ENCODE measurements around the gene CEACAM18. TPM values are rescaled to one million over a fixed set of nuclear protein-coding genes. Genes with fewer than 3 reads are reported as not detected.
A peak's percentile ranks its signal among the peaks of the same experiment; 100 is the strongest.

Gene CEACAM18
- total RNA-seq, 4 donors from 2014 or later = 2.4 to 4.4 (median 2.5) TPM

DNA sequence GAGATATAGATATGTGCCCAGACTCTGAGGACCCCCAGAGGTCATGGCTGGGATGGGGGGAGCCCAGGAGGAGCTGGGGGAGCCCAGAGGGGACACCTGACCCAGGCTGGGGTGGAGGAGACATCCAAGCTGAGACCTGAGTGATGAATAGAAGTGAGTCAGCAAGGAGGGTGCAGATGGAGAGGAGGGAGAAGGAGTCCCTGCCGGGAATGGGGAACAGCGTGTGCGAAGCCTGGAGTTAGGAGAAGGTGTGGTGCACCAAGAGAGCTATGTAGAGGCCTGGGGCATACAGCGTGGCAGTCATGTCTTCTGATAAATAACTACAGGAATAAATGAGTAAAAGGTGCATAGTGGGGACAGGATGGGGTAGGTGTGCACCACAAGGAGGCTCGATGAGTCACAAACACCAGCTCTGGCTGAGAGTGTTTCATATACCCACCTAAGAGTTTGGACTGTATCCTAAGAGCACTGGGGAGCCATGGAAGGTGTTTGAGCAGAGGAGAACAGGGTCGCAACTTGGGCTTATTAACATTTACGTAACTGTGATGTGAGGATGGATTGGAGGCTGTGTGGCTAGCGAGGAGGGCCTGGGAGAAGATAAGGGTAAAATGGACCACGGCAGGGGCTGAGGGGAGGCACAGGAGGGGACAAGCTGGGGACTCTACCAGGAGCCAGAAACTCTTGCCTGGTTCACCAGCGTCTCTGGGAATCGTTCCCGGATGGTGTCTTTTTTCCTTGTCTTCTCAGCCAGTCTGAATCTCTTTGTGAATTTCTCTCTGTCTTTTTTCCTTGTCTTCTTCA, 1.4 kb downstream of the CEACAM18 start:
- no peaks in the 10 kb centered on the region for H3K27me3 ChIP-seq
- DNase-seq = peak in 1 of 3 donors; percentile 36
- TF ChIP-seq, protein P1, sequence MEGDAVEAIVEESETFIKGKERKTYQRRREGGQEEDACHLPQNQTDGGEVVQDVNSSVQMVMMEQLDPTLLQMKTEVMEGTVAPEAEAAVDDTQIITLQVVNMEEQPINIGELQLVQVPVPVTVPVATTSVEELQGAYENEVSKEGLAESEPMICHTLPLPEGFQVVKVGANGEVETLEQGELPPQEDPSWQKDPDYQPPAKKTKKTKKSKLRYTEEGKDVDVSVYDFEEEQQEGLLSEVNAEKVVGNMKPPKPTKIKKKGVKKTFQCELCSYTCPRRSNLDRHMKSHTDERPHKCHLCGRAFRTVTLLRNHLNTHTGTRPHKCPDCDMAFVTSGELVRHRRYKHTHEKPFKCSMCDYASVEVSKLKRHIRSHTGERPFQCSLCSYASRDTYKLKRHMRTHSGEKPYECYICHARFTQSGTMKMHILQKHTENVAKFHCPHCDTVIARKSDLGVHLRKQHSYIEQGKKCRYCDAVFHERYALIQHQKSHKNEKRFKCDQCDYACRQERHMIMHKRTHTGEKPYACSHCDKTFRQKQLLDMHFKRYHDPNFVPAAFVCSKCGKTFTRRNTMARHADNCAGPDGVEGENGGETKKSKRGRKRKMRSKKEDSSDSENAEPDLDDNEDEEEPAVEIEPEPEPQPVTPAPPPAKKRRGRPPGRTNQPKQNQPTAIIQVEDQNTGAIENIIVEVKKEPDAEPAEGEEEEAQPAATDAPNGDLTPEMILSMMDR (IDR thresholded peaks at IDR 0.05) = no peak
- no peak for TF ChIP-seq POLR2A (IDR thresholded peaks at IDR 0.05)
- H3K36me3 ChIP-seq = peaks cover 0 to 8% (median 0%) of the 10 kb centered on the region in 3 donors
- H3K4me3 ChIP-seq = peak overlapping the region in 2 of 4 donors; percentile 56
- H3K4me1 ChIP-seq = peaks cover 0 to 3% (median 0%) of the 10 kb centered on the region in 4 donors
- no peaks in the 10 kb centered on the region for H3K9me3 ChIP-seq
- H3K27ac ChIP-seq = peak overlapping the region in 2 of 4 donors; percentile 86 to 92

DNA sequence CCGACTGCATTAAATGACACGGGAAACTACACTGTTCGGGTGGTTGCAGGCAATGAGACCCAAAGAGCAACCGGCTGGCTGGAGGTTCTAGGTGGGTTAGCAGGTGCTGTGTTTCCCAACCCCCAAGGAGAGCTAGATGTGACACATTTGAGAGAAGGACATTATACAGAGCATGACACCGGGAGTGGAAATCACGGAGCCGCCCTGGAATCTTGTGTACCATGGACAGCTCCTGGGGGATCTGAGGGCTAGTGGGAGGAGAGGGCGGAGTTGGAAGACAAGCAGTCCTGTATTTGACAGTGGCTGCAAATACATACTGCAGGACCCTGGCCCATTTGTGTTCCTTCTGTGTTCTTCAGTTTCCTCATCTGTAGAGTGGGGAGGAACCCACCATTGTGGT, 2.3 kb downstream of the CEACAM18 start:
- Histone ChIP-seq H3K36me3 (peaks cover 0 to 8% (median 0%) of the 10 kb centered on the region in 3 donors), H3K9me3 (no peaks in the 10 kb centered on the region), H3K4me3 (peak overlapping the region in 2 of 4 donors; percentile 21 to 56), H3K27ac (no peak overlapping the region), H3K27me3 (no peaks in the 10 kb centered on the region), H3K4me1 (no peaks in the 10 kb centered on the region)
- no peak for TF ChIP-seq POLR2A (IDR thresholded peaks at IDR 0.05)
- TF ChIP-seq, protein P1 (IDR thresholded peaks at IDR 0.05) = no peak
- peak in 1 of 3 donors; percentile 51 for DNase-seq

DNA sequence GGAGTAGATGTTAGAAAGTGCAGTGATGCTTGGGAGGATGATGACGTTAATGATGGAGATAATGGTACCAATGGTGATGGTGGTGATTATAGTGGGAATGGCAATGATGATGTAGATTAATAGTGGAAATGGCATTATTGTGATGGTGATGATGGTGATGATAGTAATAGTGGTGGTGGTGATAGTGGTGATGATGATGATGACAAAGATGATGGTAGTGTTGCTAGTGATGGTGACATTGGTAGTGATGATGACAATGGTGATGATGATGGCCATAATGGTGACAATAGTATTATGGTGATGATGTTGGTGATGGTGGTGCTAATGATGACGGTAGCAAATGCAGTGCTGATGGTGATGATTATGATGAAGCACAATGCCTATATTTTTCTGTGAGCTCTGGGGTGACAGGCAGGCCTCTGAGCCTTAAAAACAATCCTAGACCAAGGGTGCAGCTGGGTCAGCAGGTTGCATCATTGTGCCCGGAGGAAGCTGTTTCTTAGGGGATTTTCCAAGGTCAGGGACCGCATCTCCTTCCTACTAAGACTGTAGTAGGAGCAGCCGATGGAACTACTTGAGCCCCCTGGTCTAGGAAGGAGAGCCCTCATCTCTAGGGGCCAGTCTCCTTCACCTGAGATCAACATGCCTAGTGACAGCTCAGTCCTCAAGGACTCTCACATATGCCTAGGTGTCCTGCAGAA, 7.8 kb downstream of the CEACAM18 start:
- no peak for DNase-seq
- no peaks in the 10 kb centered on the region for H3K9me3 ChIP-seq
- peaks cover 0 to 14% (median 0%) of the 10 kb centered on the region in 3 donors for H3K36me3 ChIP-seq
- H3K27ac ChIP-seq = no peak overlapping the region
- H3K27me3 ChIP-seq = no peaks in the 10 kb centered on the region
- H3K4me3 ChIP-seq = no peak overlapping the region
- TF ChIP-seq, protein P1 (IDR thresholded peaks at IDR 0.05) = no peak
- no peak for TF ChIP-seq POLR2A (IDR thresholded peaks at IDR 0.05)
- no peaks in the 10 kb centered on the region for H3K4me1 ChIP-seq

DNA sequence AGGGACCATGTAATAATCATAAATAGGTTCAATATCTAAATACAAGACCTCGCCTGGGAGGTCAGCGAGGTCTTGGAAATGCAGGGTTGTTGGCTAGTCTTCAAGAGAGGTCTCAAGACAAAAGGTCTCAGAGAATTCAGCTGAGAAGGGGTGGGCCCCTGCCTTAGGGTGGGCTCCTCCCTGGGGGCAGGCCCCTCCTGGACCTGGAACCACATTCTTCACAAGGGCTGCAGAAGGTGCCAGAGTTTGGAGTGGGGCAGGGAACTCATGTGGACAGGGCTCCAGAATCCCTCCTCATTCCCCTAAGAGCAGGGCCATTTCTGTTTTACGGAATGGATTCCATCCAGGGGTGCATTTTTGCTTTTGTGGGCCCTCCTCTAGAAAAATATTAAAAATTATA, 10.2 kb downstream of the CEACAM18 start:
- Histone ChIP-seq H3K27ac (no peak overlapping the region), H3K4me3 (no peak overlapping the region), H3K9me3 (no peaks in the 10 kb centered on the region), H3K4me1 (no peaks in the 10 kb centered on the region), H3K36me3 (peaks cover 0 to 11% (median 0%) of the 10 kb centered on the region in 3 donors), H3K27me3 (no peaks in the 10 kb centered on the region)
- DNase-seq = no peak
- TF ChIP-seq, protein P1 (IDR thresholded peaks at IDR 0.05) = no peak
- no peak for TF ChIP-seq POLR2A (IDR thresholded peaks at IDR 0.05)

DNA sequence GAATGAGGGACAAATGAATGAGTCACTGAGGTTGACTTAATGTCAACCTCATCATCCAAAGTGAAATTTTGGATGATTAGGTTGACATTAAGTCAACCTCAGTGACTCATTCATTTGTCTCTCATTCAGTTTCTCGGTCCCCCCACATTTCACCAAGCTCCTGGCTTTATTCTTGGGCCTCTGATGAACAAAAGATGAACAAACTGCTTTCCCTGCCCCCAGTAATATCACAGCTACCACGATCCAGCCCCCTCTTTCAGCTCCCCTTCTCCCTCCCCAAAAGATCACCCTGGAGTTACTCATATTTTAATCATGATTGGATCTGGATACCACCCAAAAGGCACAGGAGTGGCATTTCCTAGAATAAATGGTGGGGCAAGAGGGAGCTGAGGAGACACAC, 10.8 kb downstream of the CEACAM18 start:
- Histone ChIP-seq H3K4me1 (no peaks in the 10 kb centered on the region), H3K4me3 (no peak overlapping the region), H3K27ac (no peak overlapping the region), H3K27me3 (no peaks in the 10 kb centered on the region), H3K36me3 (peaks cover 0 to 7% (median 0%) of the 10 kb centered on the region in 3 donors), H3K9me3 (no peaks in the 10 kb centered on the region)
- TF ChIP-seq, protein P1 (IDR thresholded peaks at IDR 0.05) = no peak
- TF ChIP-seq POLR2A (IDR thresholded peaks at IDR 0.05) = no peak
- DNase-seq = no peak

Measured in Peyer's patch (tissue), 4 donors.